Testis (tissue), 3 donors: Measurements from ENCODE around the gene SOX1. TPM values are rescaled to one million over a fixed set of nuclear protein-coding genes. Genes with fewer than 3 reads are reported as not detected.

Experiments used
- DNase-seq: peaks from one replicate; pipeline ENCODE4 v3.0.0-alpha.2; 2019
- H3K27ac ChIP-seq, 2 donors: fragments of 200-600 bp; sonication (generic); one replicate each; pipeline ENCODE4 v1.5.1; 2019
- H3K27me3 ChIP-seq: fragments of 200-600 bp; sonication (generic); one replicate; pipeline ENCODE4 v1.5.1; 2019
- H3K36me3 ChIP-seq: fragments of 200-600 bp; sonication (generic); one replicate; pipeline ENCODE4 v1.5.1; 2017; ENCODE audit warnings: low read depth; ENCODE audit errors: missing control alignments
- H3K4me1 ChIP-seq: fragments of 200-600 bp; sonication (generic); one replicate; pipeline ENCODE4 v1.5.1; 2019
- H3K4me3 ChIP-seq, 2 donors: fragments of 200-600 bp; sonication (generic); one replicate each; pipeline ENCODE4 v1.5.1; 2017 to 2019
- H3K9me3 ChIP-seq: fragments of 200-600 bp; sonication (generic); one replicate; pipeline ENCODE4 v1.5.1; 2017
- POLR2A ChIP-seq: fragments of 450-650 bp; IDR thresholded peaks from one replicate; pipeline ENCODE4 v1.6.1; 2017; ENCODE audit warnings: antibody characterized with exemption, mild to moderate bottlenecking, moderate library complexity
- WGBS, 2 donors: methylation state at CpG; one replicate each; pipeline ENCODE4 v1.1.5; 2018; 5-methylcytosine and 5-hydroxymethylcytosine counted together
- intact Hi-C: fragments of 100-400 bp; cut with DNase I; formaldehyde crosslinking; loops from one replicate; pipeline ENCODE4 v1.15.1; 2023; ENCODE audit warnings: low total_unique reads
- polyA plus RNA-seq: library from polyadenylated mRNA; stranded (reverse); fragments of 350-450 nt; fragmentation: Illumina TruSeq; extraction: RNeasy Lipid Tissue Mini Kit (QIAGEN cat#74804); gene quantifications from one replicate; pipeline ENCODE4 v1.2.3, GENCODE V29; 2014; ENCODE audit warnings: low read depth, low replicate concordance; ENCODE audit not compliant: insufficient read depth
- total RNA-seq, 2 donors: library from RNA; depleted of rRNA; stranded (reverse); fragments of >200 nt; gene quantifications; one replicate each; pipeline ENCODE4 v1.2.3, GENCODE V29; 2016
- TF ChIP-seq, protein P1 (sequence below), 3 experiments: fragments of 450-650 bp in 2 of 3; fragments of 200-600 bp in 1 of 3; sonication (generic) in 1 of 3; IDR thresholded peaks; one replicate each; pipeline ENCODE4 v1.5.1; 2016 to 2019; ENCODE audit warnings: antibody characterized with exemption in 3 of 3, mild to moderate bottlenecking in 2 of 3, moderate library complexity in 1 of 3

The SOX1 gene
- total and polyA plus RNA-seq, 3 donors from 2014 or later: 1.7 to 4.6 (median 4.6) TPM

DNA sequence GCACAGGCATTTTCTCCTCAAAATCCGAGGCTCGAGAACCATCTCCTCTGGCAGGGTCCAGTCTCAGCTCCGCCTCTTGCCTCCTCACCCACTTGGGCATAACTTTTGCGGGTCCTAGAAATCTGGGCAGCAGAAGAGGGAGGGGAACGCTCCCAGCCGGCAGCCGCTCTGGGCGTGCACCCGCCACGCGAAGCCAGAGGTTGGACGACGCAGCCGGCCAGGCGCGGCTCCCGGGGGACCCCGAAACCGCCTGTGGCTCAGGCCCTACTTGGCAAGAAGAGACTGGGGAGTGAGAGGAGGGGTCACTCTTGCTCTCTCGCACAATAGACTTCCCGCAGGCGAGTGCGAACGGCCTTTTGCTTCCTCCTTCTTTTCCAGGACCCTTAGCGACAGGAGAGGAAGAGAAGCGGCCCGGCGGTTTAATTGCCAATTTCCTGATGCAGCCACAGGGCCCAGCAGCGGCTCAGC, 6.0 kb upstream of the SOX1 start:
- no peaks in the 10 kb centered on the region for H3K27me3 ChIP-seq
- H3K4me1 ChIP-seq: no peaks in the 10 kb centered on the region
- intact Hi-C loops: no loop called here
- TF ChIP-seq POLR2A: no peak
- TF ChIP-seq, protein P1, sequence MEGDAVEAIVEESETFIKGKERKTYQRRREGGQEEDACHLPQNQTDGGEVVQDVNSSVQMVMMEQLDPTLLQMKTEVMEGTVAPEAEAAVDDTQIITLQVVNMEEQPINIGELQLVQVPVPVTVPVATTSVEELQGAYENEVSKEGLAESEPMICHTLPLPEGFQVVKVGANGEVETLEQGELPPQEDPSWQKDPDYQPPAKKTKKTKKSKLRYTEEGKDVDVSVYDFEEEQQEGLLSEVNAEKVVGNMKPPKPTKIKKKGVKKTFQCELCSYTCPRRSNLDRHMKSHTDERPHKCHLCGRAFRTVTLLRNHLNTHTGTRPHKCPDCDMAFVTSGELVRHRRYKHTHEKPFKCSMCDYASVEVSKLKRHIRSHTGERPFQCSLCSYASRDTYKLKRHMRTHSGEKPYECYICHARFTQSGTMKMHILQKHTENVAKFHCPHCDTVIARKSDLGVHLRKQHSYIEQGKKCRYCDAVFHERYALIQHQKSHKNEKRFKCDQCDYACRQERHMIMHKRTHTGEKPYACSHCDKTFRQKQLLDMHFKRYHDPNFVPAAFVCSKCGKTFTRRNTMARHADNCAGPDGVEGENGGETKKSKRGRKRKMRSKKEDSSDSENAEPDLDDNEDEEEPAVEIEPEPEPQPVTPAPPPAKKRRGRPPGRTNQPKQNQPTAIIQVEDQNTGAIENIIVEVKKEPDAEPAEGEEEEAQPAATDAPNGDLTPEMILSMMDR (IDR thresholded peaks at IDR 0.05): no peak
- H3K27ac ChIP-seq: no peak overlapping the region
- DNase-seq: no peak
- no peaks in the 10 kb centered on the region for H3K9me3 ChIP-seq
- no peaks in the 10 kb centered on the region for H3K36me3 ChIP-seq
- WGBS, 2 donors: 0 to 2% methylated on average over 16 to 29 of the region's 29 CpGs
- no peak overlapping the region for H3K4me3 ChIP-seq

DNA sequence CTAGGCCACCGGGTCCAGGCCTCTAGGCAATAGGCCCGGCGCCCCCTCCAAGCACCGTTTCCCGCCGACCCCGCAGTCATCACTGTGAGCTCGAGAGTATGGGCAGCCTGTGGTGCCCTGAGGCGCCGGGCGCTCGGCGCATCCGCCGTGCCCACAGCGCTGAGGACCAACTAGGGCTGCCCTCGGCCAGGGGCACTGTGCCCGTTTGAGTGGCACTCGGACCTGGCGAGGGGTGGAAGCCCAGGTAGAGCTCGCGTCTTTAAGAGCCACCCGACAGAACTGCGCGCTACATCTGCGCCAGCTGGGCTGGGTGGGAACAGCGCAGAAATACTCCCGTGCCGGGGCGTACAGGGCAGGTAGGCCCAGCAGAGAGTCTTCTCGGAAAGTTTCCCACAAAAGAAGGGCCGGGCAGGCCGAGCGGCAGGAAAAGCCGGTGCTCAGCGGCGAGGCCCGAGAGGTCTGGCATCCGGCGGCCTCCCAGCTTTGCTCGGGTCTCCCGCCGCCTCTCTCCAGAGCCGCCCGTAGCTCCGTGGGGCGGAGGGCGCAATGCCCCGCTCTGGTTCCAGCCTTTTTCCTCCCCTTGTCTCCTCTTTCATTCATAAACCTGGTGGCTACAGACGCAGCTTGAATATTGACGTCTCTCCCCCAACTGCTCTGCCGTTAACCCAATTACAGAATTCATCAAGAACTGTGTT, 5.4 kb upstream of the SOX1 start:
- 2 to 3% methylated on average over 18 to 52 of the region's 52 CpGs for WGBS, 2 donors
- no peak for DNase-seq

DNA sequence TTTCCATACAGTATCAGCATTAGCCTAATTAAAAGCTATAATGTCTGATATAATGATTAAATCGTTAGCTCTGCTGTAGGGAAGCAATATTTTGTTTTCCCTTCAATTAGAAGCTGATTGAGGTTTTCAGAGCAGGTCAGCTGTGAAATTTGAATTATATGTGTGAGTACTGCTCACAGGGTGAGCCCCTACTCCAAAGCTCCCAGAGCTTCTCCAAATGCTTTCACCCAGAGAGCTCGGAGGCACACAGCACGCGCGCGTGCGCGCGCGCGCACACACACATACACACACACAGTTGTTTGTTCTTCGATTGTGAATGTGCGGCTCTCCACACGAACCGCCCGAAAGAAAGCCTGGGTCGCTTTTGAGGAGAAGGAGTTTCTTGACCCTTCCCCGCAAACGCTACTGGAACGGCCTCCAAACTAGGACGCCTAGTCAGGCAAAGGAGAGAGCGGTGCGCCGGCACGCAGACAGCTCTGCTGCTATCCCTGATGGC, 4.8 kb upstream of the SOX1 start:
- no peaks in the 10 kb centered on the region for H3K36me3 ChIP-seq
- no peaks in the 10 kb centered on the region for H3K4me1 ChIP-seq
- H3K27ac ChIP-seq: no peak overlapping the region
- no peaks in the 10 kb centered on the region for H3K27me3 ChIP-seq
- intact Hi-C loops: no loop called here
- H3K4me3 ChIP-seq: no peak overlapping the region
- no peak for DNase-seq
- H3K9me3 ChIP-seq: no peaks in the 10 kb centered on the region
- 5 to 6% methylated on average over 24 to 25 of the region's 25 CpGs for WGBS, 2 donors
- no peak for TF ChIP-seq POLR2A
- TF ChIP-seq, protein P1 (IDR thresholded peaks at IDR 0.05): no peak

More for the DNA sequence above, 5.4 kb upstream of the SOX1 start:
- Histone ChIP-seq H3K27me3 (no peaks in the 10 kb centered on the region), H3K27ac (no peak overlapping the region), H3K4me1 (no peaks in the 10 kb centered on the region), H3K4me3 (no peak overlapping the region), H3K36me3 (no peaks in the 10 kb centered on the region), H3K9me3 (no peaks in the 10 kb centered on the region)
- intact Hi-C loops: no loop called here
- TF ChIP-seq, protein P1 (IDR thresholded peaks at IDR 0.05): no peak
- TF ChIP-seq POLR2A: no peak

DNA sequence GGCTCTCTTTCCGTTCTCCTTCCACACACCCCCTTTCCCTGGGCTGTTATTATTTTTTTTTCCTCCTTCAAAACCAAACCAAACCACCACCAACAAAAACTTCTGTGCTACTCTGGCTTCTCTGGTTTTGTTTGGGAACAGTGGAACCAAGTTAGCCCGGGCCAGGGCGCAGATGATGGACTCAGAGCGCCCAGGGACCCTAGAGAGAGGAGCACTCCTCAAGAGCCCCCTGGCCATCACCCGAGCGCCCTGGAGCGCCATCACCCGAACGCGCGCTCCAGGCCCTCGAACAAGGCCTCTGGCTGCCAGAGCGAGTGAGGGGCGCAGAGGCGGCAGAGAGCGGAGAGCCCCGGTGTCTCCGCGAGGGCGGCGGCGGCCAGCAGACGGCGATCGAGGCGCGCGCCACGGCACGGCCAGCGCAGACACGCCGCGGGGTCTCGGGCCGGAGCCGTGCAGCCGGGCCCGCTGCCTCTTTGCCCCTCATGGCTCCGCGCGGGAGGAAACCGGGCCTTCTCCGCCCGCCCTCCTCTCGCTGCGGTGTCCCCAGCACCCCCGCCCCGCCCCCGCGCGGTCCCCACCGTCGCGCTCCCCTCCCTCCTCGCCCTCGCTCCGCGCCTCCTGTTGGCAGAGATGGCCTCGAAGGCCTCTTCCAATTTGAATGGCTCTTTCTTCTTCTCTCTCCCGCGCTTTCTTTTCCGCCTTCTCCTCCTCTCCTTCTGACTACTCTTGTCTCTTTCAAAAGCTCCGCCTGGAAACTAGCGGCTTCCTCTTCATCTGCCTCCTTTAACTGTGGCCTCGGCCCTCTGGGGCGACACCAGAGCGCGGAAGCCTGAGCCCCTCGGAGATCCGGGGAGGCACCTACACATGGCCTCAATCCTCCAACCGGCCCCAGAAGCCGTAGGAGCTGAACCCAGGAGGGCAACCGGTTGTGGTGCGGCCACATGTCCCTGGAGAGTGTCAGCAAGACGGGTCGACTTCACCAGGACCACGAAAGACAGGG, 4.1 kb upstream of the SOX1 start:
- peak overlapping the region in 1 of 2 donors; percentile 12 for H3K4me3 ChIP-seq
- no peaks in the 10 kb centered on the region for H3K4me1 ChIP-seq
- no peaks in the 10 kb centered on the region for H3K9me3 ChIP-seq
- DNase-seq: no peak
- 1 to 2% methylated on average over 34 to 52 of the region's 78 CpGs for WGBS, 2 donors
- H3K27me3 ChIP-seq: no peaks in the 10 kb centered on the region
- TF ChIP-seq, protein P1 (IDR thresholded peaks at IDR 0.05): no peak
- no peak for TF ChIP-seq POLR2A
- intact Hi-C loops: no loop called here
- no peak overlapping the region for H3K27ac ChIP-seq
- H3K36me3 ChIP-seq: no peaks in the 10 kb centered on the region
